GM19193 (cell line): Measurements from ENCODE around the gene PTPN14.

Source experiments
- POLR2A ChIP-seq: IDR thresholded peaks from 4 replicates; pipeline ENCODE4 v1.6.1; 2011; ENCODE audit not compliant: insufficient read depth, insufficient read length; ENCODE audit errors: extremely low read depth

The PTPN14 gene

GRCh38 chr1:214362188-214362882 is 189.1 kb downstream of the PTPN14 start:
- no peak for TF ChIP-seq POLR2A

- TF ChIP-seq POLR2A, result no peak
Measured at GRCh38 chr1:214361636-214362035, 189.8 kb downstream of the PTPN14 start.

GRCh38 chr1:214360525-214361164 is 190.8 kb downstream of the PTPN14 start:
- TF ChIP-seq POLR2A, result no peak

GRCh38 chr1:214360116-214360515 is 191.3 kb downstream of the PTPN14 start:
- TF ChIP-seq POLR2A, result no peak

GRCh38 chr1:214354440-214355148 is 196.8 kb downstream of the PTPN14 start:
- no peak for TF ChIP-seq POLR2A

- no peak for TF ChIP-seq POLR2A
Measured at GRCh38 chr1:214352838-214353237, 198.6 kb downstream of the PTPN14 start.

- no peak for TF ChIP-seq POLR2A
Measured at GRCh38 chr1:214351551-214352277, 199.7 kb downstream of the PTPN14 start.

GRCh38 chr1:214349781-214350180 is 201.6 kb downstream of the PTPN14 start:
- no peak for TF ChIP-seq POLR2A

- TF ChIP-seq POLR2A, result no peak
Measured at GRCh38 chr1:214349008-214349407, 202.4 kb downstream of the PTPN14 start.

GRCh38 chr1:214344897-214345296 is 206.5 kb downstream of the PTPN14 start:
- TF ChIP-seq POLR2A, result no peak

GRCh38 chr1:214342525-214342924 is 208.9 kb downstream of the PTPN14 start:
- no peak for TF ChIP-seq POLR2A

- TF ChIP-seq POLR2A, result no peak
Measured at GRCh38 chr1:214341932-214342331, 209.5 kb downstream of the PTPN14 start.

GRCh38 chr1:214341459-214341858 is 209.9 kb downstream of the PTPN14 start:
- no peak for TF ChIP-seq POLR2A

GRCh38 chr1:214338212-214338611 is 213.2 kb downstream of the PTPN14 start:
- TF ChIP-seq POLR2A, result no peak

GRCh38 chr1:214337511-214337910 is 213.9 kb downstream of the PTPN14 start:
- no peak for TF ChIP-seq POLR2A

- TF ChIP-seq POLR2A, result no peak
Measured at GRCh38 chr1:214337015-214337414, 214.4 kb downstream of the PTPN14 start.

GRCh38 chr1:214335567-214335966 is 215.8 kb downstream of the PTPN14 start:
- no peak for TF ChIP-seq POLR2A
